SHP77 treated with DMSO at 0.1 percent for 48 hours (cell line): ENCODE results near the gene GREM2.

Experiments
- DNase-seq: peaks from one replicate; lab custom pipeline; 2025; lab: John Stamatoyannopoulos, UW

The GREM2 gene

DNA sequence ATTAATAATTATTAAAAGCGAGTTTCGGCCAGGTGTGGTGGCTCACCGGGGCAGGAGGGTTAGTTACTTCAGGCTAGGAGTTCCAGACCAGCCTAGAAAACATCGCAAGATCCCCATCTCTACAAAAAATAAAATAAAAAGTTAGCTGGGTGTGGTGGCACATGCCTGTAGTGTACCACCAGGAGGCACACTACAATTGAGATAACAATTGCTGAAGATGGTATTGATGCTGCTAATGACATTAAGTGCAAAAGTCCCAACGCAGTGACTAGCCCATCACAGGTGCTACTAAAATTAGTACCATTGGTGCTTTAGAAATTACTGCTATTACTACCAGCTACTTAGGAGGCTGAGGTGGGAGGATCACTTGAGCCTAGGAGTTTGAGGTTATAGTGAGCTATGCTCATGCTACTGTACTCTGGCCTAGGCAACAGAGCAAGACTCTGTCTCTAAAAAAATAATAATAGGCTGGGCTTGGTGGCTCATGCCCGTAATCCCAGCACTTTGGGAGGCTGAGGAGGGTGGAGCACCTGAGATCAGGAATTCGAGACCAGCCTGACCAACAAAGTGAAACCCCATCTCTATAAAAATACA, 156.6 kb downstream of the GREM2 start:
- DNase-seq = no peak

GRCh38 chr1:240445369-240445768, 166.6 kb downstream of the GREM2 start:
- no peak for DNase-seq

DNA sequence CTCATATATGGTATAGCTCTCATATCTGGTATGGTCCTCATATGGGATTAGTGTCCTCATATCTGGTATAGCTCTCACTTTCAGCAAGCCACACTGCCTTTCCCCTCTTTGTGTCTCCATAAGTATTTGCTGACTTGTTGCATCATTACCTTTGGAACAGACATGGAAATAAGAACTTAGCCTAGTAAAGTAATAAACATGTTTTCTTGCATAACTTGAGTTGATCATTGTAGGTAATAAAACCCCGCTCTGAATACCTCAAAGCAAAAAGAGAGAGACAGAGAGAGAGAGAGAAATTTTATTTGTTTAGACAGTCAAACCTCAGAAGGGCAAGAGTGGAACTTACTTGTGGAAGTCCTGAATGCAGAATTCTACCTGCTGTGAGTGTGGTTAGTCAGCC, 170.3 kb downstream of the GREM2 start:
- no peak for DNase-seq
